Thyroid gland (tissue), 4 donors: ENCODE results near the gene FEV.
A peak's percentile ranks its signal among the peaks of the same experiment; 100 is the strongest.

ENCODE experiments used
- CTCF ChIP-seq, 6 experiments: fragments of 200-600 bp in 3 of 6; fragments of 450-650 bp in 3 of 6; sonication (generic) in 3 of 6; IDR thresholded peaks; one replicate each; pipeline ENCODE4 v1.5.1; 2016 to 2019; ENCODE audit warnings: antibody characterized with exemption in 6 of 6, mild to moderate bottlenecking in 2 of 6, inconsistent platforms in 1 of 6, moderate library complexity in 1 of 6
- POLR2A ChIP-seq, 2 donors: fragments of 450-650 bp; IDR thresholded peaks; one replicate each; pipeline ENCODE4 v1.6.1; 2017; ENCODE audit warnings: antibody characterized with exemption in 2 of 2, mild to moderate bottlenecking in 2 of 2, moderate library complexity in 1 of 2

DNA sequence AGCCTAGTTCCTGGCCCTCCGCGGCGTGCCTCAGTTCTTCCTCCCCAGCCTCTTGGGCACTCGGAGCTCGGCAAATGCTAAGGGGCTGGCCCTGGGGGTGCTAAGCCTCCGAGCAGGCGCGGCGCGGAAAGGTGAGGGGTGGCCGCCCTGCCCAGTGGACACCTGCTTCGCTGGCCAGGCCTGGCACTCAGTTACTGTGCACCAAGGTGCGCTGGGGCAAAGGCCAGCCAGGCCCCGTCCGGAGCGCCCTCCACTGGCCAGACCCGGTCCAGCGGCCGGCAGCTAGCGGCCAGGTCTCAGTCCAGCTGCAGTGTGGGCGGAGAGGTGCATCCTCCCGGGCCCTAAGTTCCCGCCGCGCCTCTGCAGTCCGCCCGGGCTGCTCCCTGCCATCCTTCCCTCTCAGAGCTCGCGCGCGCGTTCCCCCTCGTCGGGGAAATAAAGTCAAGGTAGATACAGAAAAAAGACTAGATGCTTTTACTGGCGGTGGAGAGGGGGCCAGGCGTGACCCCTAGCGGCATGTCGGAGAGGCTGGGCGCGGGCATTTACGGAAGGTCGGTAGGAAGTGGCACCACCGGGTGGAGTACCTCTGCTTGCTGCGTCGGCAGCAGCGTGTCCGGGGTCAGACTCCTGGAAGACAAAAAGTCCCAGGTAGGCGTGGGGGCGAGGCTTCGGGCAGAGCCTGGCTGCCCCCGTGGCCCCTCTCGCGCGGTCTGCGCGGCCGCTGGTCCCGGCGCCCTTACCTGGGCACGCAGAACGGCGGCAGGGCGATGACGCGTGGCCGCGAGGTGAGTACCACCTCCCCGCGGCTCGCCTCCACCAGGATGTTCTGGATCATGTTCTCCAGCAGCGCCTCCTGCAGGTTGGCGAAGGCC is 17.6 kb upstream of the FEV start:
- TF ChIP-seq CTCF (IDR thresholded peaks at IDR 0.05) (peak in 2 of 6 experiments; percentile 37 to 42), POLR2A (IDR thresholded peaks at IDR 0.05) (no peak)
